ENCODE data around the gene MGAT2.
"Not testable (repeated sequence)": the region's sequence is repeated elsewhere in the genome, so short reads cannot be mapped to it uniquely, and the experiment has no call there.

Gene MGAT2

GRCh38 chr14:49612251-49612650 is 8.3 kb upstream of the MGAT2 start:
- no peak overlapping the region for H3K27ac ChIP-seq
- POLR2A ChIA-PET (ENCODE audit: low non-redundant PET), result no interaction called here
- DNase-seq (ENCODE audit: low spot score), result no peak

GRCh38 chr14:49612671-49613070 is 7.9 kb upstream of the MGAT2 start:
- ChIA-PET CTCF (no interaction called here), POLR2A (ENCODE audit: low non-redundant PET) (no interaction called here)
- no peak for TF ChIP-seq CTCF (conservative IDR thresholded peaks at IDR 0.05; ENCODE audit: low read depth)
- no peak for DNase-seq (ENCODE audit: low spot score)
- peak overlapping the region; percentile 19; the same call in 1 of the 2 replicates for H3K27ac ChIP-seq

More at GRCh38 chr14:49612251-49612650, 8.3 kb upstream of the MGAT2 start:
- CTCF ChIA-PET, result no interaction called here
- TF ChIP-seq CTCF (conservative IDR thresholded peaks at IDR 0.05; ENCODE audit: low read depth), result no peak

GRCh38 chr14:49614196-49614595 is 6.4 kb upstream of the MGAT2 start:
- POLR2A ChIA-PET (ENCODE audit: low non-redundant PET), result no interaction called here
- CTCF ChIA-PET, result no interaction called here
- H3K27ac ChIP-seq, result no peak overlapping the region
- no peak for DNase-seq (ENCODE audit: low spot score)
- no peak for TF ChIP-seq CTCF (conservative IDR thresholded peaks at IDR 0.05; ENCODE audit: low read depth)

GRCh38 chr14:49615776-49616175 is 4.8 kb upstream of the MGAT2 start:
- peak overlapping the region; percentile 59 for H3K27ac ChIP-seq
- ChIA-PET CTCF (no interaction called here), POLR2A (ENCODE audit: low non-redundant PET) (no interaction called here)
- no peak for TF ChIP-seq CTCF (conservative IDR thresholded peaks at IDR 0.05; ENCODE audit: low read depth)
- no peak for DNase-seq (ENCODE audit: low spot score)

DNA sequence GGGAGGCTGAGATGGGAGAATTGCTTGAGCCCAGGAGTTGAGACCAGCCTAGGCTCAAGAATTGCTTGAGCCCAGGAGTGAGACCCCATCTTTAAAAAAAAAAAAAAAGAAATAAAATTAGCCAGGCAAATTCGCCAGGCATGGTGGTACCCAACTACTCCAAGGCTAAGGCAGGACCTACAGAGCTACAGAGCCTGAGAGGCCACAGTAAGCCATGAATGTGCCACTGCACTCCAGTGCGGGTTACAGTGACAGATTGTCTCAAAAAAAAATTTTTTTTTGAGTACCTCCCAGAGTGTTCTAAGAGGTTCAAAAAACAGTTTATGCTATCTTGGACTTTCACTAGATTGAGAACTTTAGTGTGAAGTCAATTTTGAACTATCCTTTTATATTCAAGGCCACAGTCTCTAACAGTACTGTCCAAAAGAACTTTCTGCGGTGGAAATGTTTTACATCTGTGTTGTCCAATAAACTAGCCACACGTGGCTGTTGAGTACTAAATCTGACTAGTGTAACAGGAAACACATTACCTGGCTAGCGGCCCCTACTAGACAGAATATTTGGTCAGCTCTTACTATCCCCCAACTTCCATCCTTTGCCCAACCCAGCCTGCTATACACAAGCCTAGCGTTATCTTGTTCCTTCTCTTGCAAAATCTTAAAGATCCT is 2.6 kb upstream of the MGAT2 start:
- H3K27ac ChIP-seq, result no peak overlapping the region
- TF ChIP-seq CTCF (conservative IDR thresholded peaks at IDR 0.05; ENCODE audit: low read depth), result no peak
- ChIA-PET CTCF (no interaction called here), POLR2A (ENCODE audit: low non-redundant PET) (no interaction called here)
- no peak for DNase-seq (ENCODE audit: low spot score)

- POLR2A ChIA-PET (ENCODE audit: low non-redundant PET), result interaction anchor here (1.1 kb wide), 1 partner anchor 52 kb away, joined by 3 read pairs; no protein-coding TSS in a partner anchor
- DNase-seq (ENCODE audit: low spot score), result not testable (repeated sequence)
- H3K27ac ChIP-seq, result peak overlapping the region; percentile 60
- CTCF ChIA-PET, result interaction anchor here (1.1 kb wide), 1 partner anchor 32 kb away, joined by 3 read pairs; no protein-coding TSS in a partner anchor
Observed at GRCh38 chr14:49619273-49619672, 1.3 kb upstream of the MGAT2 start.

DNA sequence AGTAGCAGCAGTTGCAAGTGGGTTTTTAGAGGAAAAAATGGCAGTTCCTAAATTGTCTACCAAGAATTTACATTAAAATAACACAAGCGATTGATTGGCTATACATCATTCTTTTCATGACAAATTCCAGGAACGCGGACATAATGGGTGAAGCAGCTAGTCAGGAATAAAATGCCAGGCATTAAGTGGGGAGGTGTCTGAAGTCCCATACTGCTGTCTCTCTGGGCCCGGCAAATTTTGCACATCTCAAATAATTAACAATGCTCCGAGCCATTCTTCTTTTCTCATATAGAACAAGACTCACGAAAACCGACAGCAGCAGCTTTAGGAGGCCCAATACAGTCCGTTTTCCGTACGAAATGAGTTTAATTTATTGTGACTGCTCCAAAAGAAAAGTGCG is 869 bp upstream of the MGAT2 start:
- H3K27ac ChIP-seq, result peak overlapping the region; percentile 94
- no peak for TF ChIP-seq CTCF (conservative IDR thresholded peaks at IDR 0.05; ENCODE audit: low read depth)
- POLR2A ChIA-PET (ENCODE audit: low non-redundant PET), result interaction anchor here (0.6 to 1.6 kb wide), 8 partner anchors 16 to 149 kb away, joined by 3 to 10 read pairs (median 5); partner anchors contain the start of genes DNAAF2, KLHDC2, LRR1 and RPS29
- no peak for DNase-seq (ENCODE audit: low spot score)
- CTCF ChIA-PET, result interaction anchor here (0.5 to 1.1 kb wide), 2 partner anchors 33 to 121 kb away, joined by 3 read pairs; no protein-coding TSS in a partner anchor

All from RWPE1 (cell line).